Smooth muscle cell of trachea (primary cell): Measurements from ENCODE around the gene ULBP1. TPM values are rescaled to one million over a fixed set of nuclear protein-coding genes. Genes with fewer than 3 reads are reported as not detected.

Experiments
- total RNA-seq: library from RNA; depleted of rRNA; stranded (reverse); fragments of >200 nt; gene quantifications from 2 replicates; pipeline ENCODE4 v1.2.1, GENCODE V29; 2014

ULBP1 gene
- 0.44 and 0.50 TPM in 2 replicates for total RNA-seq

DNA sequence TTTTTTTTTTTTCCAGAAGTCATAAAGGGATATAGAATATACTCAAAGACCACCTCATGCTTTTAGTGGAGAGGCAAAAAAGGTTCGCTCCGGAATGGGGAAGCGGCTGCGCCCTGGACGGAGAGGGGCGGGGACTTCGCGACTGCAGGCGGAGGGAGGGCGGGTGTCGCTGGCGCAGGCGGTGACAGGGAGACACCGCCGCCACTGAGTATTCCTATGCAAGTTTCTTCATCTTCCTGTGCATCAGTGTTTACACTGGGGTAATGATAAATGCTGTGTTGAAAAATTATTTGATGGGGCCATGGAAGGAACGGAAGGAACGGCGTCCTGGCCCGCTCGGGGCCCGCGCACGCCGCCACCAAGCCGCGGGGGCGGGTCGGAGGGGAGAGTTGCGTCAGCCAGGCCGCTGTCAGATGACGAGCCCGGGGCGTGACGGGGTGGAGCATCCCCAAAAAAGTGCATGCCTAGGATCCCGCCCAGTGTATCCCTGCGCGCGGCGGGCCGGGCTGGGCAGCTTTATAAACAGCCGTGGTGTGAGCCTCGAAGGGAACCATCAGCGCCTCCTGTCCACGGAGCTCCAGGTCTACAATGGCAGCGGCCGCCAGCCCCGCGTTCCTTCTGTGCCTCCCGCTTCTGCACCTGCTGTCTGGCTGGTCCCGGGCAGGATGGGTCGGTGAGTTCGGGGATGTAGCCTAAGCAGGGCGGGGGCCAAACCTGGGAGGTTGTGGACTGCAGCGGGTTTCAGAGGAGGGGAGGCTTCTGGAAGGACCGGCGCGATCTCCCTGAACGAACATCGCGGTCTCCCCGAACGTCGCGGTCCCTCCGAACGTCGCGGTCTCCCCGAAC, at the start of gene ULBP1:
TSS of gene ULBP1 (plus strand) at position 482 of the 846 bp plus-strand sequence. CDS start at position 589, 107 bp downstream.

DNA sequence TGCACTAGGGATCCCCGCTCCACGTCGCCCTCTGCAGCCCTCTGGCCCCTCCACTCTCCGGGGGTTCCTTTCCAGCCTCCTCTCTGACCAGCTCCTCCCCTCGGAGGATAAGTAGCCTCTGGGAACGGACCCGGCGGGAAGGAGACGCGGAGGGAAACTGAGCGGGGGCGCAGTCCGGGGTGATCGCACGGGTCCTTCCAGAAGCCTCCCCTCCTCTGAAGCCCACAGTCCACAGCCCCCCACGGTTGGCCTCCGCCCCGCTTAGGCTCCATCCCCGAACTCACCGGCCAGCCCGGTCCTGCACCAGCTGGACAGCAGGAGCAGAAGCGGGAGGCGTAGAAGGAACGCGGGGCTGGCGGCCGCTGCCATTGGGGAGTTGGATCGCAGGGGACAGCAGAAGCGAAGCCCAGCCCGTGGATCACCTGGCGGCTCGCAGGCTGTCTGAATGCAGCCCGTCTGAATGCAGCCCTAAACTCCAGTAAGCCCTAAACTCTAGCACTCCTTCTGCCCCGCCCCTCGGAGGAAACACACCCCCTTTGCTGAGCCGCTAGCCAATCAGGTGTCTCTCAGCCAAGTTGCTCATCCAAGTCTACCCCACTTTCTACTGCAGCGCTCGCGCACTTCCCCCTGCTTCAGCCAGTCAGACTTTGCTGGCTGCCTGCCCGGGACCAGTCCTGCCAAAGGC, 41.0 kb upstream of the ULBP1 start, which contains the start of gene RAET1G:
TSS of gene RAET1G (minus strand) at position 480 of the 685 bp plus-strand sequence. CDS start at position 369, 111 bp downstream.

DNA sequence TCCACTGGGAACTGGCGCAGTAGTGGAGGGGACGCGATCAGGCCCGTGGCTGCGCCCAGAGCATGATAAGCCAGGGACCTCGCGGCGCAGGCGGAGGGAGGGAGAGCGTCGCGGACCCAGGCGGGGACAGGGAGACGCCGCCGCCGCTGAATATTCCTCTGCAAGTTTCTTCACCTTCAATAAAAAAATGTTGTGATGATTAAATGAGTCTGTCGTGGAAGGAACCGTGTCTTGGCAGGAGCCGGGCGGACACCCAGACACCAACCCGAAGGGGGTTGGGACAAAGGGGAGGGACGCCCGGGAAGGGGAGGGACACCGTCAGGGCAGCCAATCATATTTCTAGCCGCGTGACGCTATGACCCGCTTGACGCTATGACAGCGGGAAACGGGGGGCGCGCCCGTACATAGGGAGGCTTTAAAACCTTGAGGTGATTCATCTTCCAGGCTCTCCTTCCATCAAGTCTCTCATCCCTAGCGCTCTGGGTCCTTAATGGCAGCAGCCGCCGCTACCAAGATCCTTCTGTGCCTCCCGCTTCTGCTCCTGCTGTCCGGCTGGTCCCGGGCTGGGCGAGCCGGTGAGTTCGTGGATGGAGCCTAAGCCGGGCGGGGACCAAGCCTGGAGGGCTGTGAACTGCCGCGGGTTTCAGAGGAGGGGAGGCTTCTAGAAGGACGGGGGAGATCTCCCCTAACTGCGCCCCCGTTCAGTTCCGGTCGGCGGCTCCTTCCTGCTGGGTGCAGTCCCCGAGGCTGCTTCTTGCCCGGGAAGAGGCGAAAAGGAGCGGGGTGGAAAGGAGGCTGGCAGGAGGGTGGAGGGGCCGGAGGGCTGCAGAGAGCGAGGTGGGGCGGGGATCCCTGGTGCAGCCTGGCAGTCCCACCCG, 21.9 kb upstream of the ULBP1 start, which contains the start of gene ULBP2:
TSS of gene ULBP2 (plus strand) at position 432 of the 878 bp plus-strand sequence. CDS start at position 491, 59 bp downstream.

Other genes with a start within 250 kb of the ULBP1 start
- 8.8 and 11.1 TPM in 2 replicates for gene LATS1, start 245.8 kb upstream of the ULBP1 start, total RNA-seq
- gene NUP43, start 217.4 kb upstream of the ULBP1 start, total RNA-seq = 16.9 and 31.1 TPM in 2 replicates
- 96.8 and 230 TPM in 2 replicates for gene PCMT1, start 214.2 kb upstream of the ULBP1 start, total RNA-seq
- gene LRP11, start 99.6 kb upstream of the ULBP1 start, total RNA-seq = 125 and 158 TPM in 2 replicates
- 2.2 and 4.8 TPM in 2 replicates for gene RAET1E, start 65.8 kb upstream of the ULBP1 start, total RNA-seq
- 5.7 and 5.8 TPM in 2 replicates for gene RAET1G, start 40.8 kb upstream of the ULBP1 start, total RNA-seq
- 0.99 and 2.5 TPM in 2 replicates for gene ULBP2, start 21.9 kb upstream of the ULBP1 start, total RNA-seq
- not detected in 2 replicates for gene RAET1L, start 61.6 kb downstream of the ULBP1 start, total RNA-seq
- 12.6 and 28.4 TPM in 2 replicates for gene ULBP3, start 105.2 kb downstream of the ULBP1 start, total RNA-seq
- gene PPP1R14C, start 179.1 kb downstream of the ULBP1 start, total RNA-seq = 0.29 and 0.33 TPM in 2 replicates